B cell (primary cell): Measurements from ENCODE around the gene PLG.

Experiments used
- EZH2 ChIP-seq: IDR thresholded peaks from 2 replicates; pipeline ENCODE4 v1.6.1; 2012; ENCODE audit warnings: borderline replicate concordance, low read depth, mild to moderate bottlenecking, moderate library complexity, low read length; ENCODE audit not compliant: insufficient read depth, poor library complexity, severe bottlenecking
- TF ChIP-seq, protein P1 (sequence below): fragments of 200-600 bp; IDR thresholded peaks from one replicate; pipeline ENCODE4 v1.8.0; 2022; ENCODE audit warnings: antibody characterized with exemption, mild to moderate bottlenecking

DNA sequence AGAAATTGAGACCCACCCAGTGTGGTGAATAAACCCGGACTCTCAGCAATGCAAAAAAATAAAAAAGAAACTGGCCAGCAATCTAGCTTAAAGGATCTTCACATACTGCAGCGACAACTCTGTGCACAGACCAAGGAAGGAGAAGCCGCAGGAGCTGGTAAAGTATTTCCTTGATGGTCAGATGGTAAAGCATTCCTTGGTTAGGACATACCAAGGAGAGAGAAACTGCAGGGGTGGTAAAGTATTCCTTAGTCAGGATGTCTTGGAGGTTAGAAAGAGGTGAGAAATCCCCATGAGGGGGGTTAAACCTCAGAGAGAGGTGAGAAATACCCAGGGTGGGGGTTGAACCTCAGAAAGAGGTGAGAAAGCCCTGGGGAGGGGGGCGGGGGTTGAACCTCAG is 86.8 kb downstream of the PLG start:
- TF ChIP-seq EZH2: no peak
- TF ChIP-seq, protein P1, sequence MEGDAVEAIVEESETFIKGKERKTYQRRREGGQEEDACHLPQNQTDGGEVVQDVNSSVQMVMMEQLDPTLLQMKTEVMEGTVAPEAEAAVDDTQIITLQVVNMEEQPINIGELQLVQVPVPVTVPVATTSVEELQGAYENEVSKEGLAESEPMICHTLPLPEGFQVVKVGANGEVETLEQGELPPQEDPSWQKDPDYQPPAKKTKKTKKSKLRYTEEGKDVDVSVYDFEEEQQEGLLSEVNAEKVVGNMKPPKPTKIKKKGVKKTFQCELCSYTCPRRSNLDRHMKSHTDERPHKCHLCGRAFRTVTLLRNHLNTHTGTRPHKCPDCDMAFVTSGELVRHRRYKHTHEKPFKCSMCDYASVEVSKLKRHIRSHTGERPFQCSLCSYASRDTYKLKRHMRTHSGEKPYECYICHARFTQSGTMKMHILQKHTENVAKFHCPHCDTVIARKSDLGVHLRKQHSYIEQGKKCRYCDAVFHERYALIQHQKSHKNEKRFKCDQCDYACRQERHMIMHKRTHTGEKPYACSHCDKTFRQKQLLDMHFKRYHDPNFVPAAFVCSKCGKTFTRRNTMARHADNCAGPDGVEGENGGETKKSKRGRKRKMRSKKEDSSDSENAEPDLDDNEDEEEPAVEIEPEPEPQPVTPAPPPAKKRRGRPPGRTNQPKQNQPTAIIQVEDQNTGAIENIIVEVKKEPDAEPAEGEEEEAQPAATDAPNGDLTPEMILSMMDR: no peak
